ENCODE data around the gene ZC3H12D.
"Not testable (repeated sequence)": the region's sequence is repeated elsewhere in the genome, so short reads cannot be mapped to it uniquely, and the experiment has no call there.

The ZC3H12D gene

DNA sequence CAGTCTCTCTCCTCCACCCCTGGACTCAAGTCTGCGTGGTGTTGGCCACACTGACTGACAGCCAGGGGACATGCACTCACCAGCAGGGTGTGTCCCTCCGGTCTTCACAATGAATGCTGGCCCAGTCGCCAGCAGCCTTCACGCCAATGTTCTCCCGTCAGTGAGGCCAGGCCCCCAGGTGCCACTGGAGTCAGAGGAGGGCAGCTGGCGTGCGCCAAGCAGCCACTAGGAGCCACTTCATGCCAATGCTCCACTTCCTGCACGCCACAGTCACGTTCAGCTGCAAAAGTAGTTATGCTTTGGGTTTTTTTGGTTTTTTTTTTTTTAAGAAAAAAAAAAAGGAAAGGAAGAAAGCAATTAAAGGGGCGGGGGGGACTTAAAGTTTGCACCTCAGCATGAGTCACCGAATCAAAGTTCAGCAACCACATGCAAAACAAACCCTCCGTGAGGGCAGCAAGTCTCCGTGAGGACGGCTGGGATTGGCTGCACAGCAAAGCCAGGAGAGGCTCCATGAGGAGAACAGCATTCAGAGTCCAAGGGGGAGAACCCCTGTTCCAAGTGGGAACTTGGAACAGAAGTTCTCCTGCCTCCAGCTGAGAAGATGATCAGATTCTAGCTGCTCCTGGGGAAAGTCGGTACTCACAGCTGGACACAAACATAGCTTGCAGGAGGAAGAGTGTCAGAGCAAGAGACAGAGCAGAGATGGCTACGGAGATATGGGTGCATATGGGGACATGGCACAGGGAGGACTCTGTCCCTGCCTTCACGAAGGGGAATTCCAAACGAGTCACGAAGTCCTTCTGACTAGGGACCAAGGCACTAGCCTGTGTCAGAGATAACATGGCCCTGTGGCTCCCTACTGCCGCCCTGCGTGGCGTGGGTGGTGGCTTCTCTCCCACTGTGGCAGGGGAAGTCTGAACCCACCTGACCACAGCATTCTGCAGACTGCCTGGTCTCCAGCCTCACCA lies at the start of gene ZC3H12D:
ZC3H12D (minus strand) TSS at position 282 of the 968 bp plus-strand sequence. CDS start 10,471 bp downstream, outside the sequence.
- DNase-seq: no peak

- DNase-seq: no peak
These were observed 44.8 kb upstream of the ZC3H12D start for GRCh38 chr6:149529650-149530049.

GRCh38 chr6:149515494-149515893 lies 30.7 kb upstream of the ZC3H12D start:
- DNase-seq: no peak

- DNase-seq: no peak
These were observed 29.1 kb upstream of the ZC3H12D start for GRCh38 chr6:149513915-149514314.

- no peak for DNase-seq
These were observed 26.1 kb upstream of the ZC3H12D start for GRCh38 chr6:149510793-149511512.

- no peak for DNase-seq
These were observed 23.7 kb upstream of the ZC3H12D start for GRCh38 chr6:149508485-149508884.

DNA sequence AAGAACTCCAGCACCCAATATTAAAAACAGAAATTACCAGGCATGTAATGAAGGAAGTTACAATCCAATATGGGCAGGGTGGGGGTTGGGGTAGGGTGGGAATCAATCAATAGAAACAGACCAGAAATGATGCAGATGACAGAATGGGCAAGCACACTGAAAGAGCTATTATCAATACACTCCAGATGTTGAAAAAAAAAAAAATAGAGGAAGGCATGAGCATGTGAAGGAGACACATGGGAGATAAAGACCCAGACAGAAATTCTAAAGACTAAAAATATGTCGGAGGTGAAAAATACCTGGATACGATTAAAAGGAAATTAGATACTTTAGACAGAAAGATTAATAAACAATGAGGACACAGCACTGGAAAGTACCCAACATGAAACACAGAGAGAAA lies 19.1 kb upstream of the ZC3H12D start:
- no peak for DNase-seq

DNA sequence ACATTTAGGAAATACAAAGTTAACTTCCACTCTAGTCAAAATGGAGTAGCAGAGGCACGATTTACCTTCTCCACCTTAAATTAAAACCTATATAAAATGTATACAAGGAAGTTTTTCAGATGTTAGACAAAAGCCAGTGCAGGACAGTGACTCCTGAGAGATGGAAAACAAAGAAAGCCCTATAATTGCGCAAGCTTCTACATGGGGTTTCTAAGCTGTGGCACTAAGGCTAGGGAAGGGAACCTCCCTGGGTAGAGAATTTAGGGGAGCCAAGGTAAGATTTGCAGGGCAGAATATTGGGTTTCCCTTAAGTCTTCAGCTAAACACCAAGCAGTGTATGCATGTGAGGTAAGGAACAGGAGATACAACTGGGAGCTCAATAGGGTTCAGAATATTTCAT lies 18.5 kb upstream of the ZC3H12D start:
- no peak for DNase-seq

DNA sequence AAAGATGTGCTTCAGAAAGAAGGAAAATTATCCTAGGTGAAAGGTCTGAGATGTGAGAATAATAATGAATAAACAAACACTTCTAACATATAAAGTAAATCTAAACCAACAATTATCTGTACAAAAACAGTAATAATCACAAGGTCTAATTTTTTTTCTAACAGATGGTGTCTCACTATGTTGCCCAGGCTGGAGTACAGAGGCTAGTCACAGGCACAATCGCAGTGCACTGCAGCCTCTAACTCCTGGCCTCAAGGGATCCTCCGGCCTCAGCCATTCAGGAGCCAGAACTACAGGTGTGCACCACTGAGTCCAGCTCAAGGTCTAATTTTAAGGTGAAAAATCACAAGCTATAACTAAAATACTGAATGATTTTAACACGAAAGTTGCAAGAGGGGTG lies 17.0 kb upstream of the ZC3H12D start:
- DNase-seq: no peak

DNA sequence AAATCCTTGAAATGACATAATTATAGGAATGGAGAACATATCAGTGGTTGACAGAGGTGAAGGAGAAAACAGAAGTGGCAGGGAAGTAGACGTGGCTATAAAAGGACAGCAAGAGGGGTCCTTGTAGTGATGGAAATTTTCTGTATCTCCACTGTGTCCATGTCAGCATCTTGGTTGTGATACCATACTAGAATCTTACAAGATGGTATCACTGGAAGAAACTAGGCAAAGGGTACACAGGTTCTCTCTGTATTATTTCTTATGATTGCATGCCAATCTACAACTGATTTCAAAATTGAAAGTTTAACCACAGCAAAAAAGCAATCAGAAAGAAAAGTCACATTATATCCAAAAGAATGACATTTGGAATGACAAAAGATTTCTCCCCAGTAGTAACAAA lies 16.4 kb upstream of the ZC3H12D start:
- no peak for DNase-seq

DNA sequence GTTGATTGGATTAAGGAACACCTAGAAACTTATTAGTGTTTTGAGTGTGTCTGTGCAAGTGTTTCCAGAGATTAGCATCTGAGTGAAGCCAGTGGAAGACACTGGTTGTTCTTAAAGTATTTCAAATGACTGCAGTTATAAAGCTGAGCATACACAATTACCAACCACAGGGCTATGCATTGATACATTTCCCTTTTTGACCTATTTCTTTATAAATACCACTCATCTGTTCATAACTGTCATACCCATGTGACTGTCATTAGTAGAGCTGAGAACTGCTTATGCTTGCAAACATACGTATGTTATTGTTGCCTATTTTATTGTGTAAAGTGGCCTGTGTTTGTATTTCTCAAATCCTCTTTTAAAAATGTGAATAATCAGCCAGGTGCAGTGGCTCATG lies 15.3 kb upstream of the ZC3H12D start:
- no peak for DNase-seq

GRCh38 chr6:149499066-149499465 lies 14.3 kb upstream of the ZC3H12D start:
- DNase-seq: peak; percentile 35

DNA sequence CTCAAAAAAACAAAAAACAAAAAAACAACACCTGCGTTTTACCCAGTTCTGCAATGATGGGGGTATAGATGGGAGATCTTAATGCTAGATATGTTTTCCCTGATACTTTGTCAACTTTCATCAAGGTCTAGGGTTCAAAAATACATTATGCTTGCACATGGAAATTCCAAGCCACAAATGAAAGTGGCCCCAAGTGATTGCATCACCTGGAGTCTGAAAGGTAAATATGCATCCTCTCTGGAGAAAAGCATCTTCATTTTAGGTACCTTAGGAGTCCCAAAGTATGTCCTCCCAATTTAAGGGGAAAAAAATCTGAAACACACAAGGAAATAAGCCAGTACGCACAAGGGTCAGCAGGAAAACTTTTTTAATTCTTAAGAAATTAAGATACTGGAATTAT lies 12.6 kb upstream of the ZC3H12D start:
- no peak for DNase-seq

- not testable (repeated sequence) for DNase-seq
These were observed 11.8 kb upstream of the ZC3H12D start for GRCh38 chr6:149496597-149496996.

DNA sequence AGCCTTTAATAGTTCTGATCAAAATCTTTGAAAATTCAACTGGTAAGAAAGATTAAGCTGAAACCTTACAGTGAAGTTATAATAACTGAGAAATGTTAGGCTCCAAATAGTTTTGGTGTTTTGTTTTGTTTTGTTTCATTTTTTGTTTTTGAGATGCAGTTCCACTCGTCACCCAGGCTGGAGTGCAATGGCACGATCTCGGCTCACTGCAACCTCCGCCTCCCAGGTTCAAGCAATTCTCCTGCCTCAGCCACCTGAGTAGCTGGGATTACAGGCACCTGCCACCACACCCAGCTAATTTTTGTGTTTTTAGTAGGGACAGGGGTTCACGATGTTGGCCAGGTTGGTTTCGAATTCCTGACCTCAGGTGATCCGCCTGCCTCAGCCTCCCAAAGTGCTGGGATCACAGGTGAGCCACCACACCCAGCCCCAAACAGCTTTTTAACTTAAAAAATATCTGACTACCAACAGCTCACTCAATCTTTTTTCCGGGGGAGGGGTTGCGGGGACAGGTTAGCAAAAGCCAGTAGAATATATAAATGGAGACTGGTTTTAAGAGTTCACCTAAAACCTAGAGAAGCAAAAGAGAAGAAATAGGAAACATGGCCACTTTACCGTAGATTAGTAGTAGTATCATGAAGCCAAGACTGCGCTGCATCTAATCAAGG lies 10.7 kb upstream of the ZC3H12D start:
- not testable (repeated sequence) for DNase-seq

- DNase-seq: not testable (repeated sequence)
These were observed 10.0 kb upstream of the ZC3H12D start for GRCh38 chr6:149494810-149495209.

DNA sequence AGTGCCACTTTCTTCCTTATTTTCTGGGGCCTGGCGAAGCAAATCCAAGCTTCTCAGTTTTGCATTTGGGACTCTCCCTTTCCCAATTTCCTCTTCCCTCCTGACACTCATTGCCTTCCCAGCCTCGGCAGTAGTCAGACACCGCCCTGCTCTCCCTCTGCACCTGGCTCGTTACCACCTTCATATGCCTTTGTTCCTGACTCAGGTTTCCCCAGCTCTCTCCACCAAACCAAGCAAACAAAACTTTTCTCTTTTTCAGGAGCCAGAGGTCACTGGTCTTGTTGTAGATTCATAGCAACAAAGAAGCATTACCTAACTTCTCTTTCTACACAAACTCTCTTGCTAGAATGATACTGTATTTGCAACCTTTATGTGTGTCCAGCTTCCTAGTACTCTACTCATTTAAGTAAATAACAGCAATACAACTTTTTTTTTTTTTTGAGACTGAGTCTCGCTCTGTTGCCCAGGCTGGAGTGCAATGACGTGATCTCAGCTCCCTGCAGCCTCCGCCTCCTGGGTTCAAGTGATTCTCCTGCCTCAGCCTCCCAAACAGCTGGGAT lies 9.0 kb upstream of the ZC3H12D start:
- DNase-seq: no peak

DNA sequence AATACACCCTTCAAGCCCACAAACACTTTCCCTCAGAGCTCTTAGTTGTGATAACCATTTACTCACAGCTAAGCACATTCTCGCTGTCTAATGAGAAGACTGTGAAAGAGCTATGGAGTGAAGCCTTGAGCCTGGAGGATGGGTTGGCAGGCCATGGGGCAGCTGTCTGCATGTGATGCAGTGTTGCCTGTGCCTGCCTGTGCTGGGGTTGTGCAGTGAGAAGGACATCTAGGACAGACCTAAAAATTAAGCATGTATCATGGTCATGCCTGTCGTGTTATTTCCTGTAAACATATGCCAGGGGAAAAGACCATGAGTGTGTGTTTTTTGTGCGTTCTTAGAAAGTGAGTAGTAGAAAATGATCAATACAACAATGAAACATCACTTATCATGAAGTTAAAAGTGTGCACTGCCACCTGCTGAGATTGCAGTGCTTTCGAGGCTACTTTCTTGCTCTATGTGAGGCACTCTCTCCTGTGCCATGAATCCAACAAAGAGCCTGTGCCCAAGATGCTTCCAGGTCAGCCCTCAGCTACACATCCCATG lies 8.1 kb upstream of the ZC3H12D start:
- DNase-seq: no peak

GRCh38 chr6:149489967-149490366 lies 5.2 kb upstream of the ZC3H12D start:
- no peak for DNase-seq

GRCh38 chr6:149488815-149489214 lies 4.0 kb upstream of the ZC3H12D start:
- DNase-seq: no peak

DNA sequence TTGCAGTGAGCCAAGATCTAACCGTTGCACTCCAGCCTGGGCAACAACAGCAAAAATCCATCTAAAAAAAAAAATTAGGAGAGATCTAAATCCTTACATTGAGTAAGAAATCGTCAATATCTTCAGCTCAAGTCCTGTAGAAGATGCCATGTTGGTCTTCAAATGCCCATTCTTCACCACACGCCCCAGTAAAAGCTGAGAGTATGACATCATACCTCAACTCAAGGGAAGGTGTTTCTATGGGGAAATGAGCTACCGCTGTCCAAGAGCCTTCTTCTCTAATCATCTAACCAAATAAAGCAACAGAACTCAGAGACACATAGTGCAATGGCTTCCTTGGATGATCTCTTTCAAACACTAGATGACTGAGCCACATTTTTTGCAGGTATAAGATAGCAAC lies 2.5 kb upstream of the ZC3H12D start:
- DNase-seq: no peak

- no peak for DNase-seq
These were observed 762 bp downstream of the ZC3H12D start for GRCh38 chr6:149483849-149484655.

Measured in amniotic stem cell (primary cell).